Middle frontal gyrus (tissue), 1 donor: ENCODE results near the gene SH2D3A.

ENCODE experiments used
- DNase-seq: peaks from one replicate; pipeline ENCODE4 v3.0.0-alpha.2; 2015; ENCODE audit warnings: low spot score; ENCODE audit errors: extremely low spot score

The SH2D3A gene

GRCh38 chr19:6708346-6708745, 58.9 kb downstream of the SH2D3A start:
- no peak for DNase-seq

GRCh38 chr19:6707658-6708018, 59.6 kb downstream of the SH2D3A start:
- no peak for DNase-seq

GRCh38 chr19:6707011-6707657, 60.1 kb downstream of the SH2D3A start:
- no peak for DNase-seq

- no peak for DNase-seq
Measured at GRCh38 chr19:6706633-6706958, 60.6 kb downstream of the SH2D3A start.

- no peak for DNase-seq
Measured at GRCh38 chr19:6705931-6706632, 61.2 kb downstream of the SH2D3A start.
